Camera-type eye (tissue), 1 donor: ENCODE measurements around the gene MAN1C1. TPM values are rescaled to one million over a fixed set of nuclear protein-coding genes. Genes with fewer than 3 reads are reported as not detected.

Source experiments
- total RNA-seq: library from RNA; depleted of rRNA; stranded (reverse); fragments of >200 nt; gene quantifications from one replicate; pipeline ENCODE4 v1.2.3, GENCODE V29; 2014

The MAN1C1 gene
- 29.9 TPM for total RNA-seq

GRCh38 chr1:25616095-25616986 is at the start of gene MAN1C1:
TSS of gene MAN1C1 (plus strand) at chr1:25616791. CDS start at chr1:25617798, 1,007 bp downstream.

GRCh38 chr1:25799935-25800702 is 183.5 kb downstream of the MAN1C1 start, which contains the start of gene SELENON:
TSS of gene SELENON (plus strand) at chr1:25800193. CDS start at chr1:25800231, 38 bp downstream.

GRCh38 chr1:25819491-25820246 is 203.1 kb downstream of the MAN1C1 start, which contains the start of gene MTFR1L:
TSS of gene MTFR1L (plus strand) at chr1:25819954. CDS start at chr1:25823105, 3,151 bp downstream.

Other genes with a start within 250 kb of the MAN1C1 start
- gene RHCE, start 196.0 kb upstream of the MAN1C1 start, total RNA-seq, result 2.9 TPM
- 33.5 TPM for gene MACO1, start 185.9 kb upstream of the MAN1C1 start, total RNA-seq
- gene LDLRAP1, start 73.2 kb upstream of the MAN1C1 start, total RNA-seq, result 7.0 TPM
- gene SELENON, start 183.4 kb downstream of the MAN1C1 start, total RNA-seq, result 44.3 TPM
- 55.0 TPM for gene MTFR1L, start 203.2 kb downstream of the MAN1C1 start, total RNA-seq
- gene AUNIP, start 242.7 kb downstream of the MAN1C1 start, total RNA-seq, result 1.3 TPM